HT-29 (cell line): ENCODE measurements around the gene GNLY. TPM values are rescaled to one million over a fixed set of nuclear protein-coding genes. Genes with fewer than 3 reads are reported as not detected.

Source experiments
- DNase-seq: peaks from one replicate; pipeline ENCODE4 v3.0.0-alpha.2; 2015; ENCODE audit warnings: low spot score
- total RNA-seq: library from RNA; depleted of rRNA; stranded (reverse); fragments of >200 nt; shearing (Covaris generic); gene quantifications from 2 replicates; pipeline ENCODE4 v1.2.3, GENCODE V29; 2014

The GNLY gene
- total RNA-seq, 1 experiment from 2014 or later = not detected

GRCh38 chr2:85681776-85682175 lies 12.4 kb upstream of the GNLY start:
- no peak for DNase-seq

GRCh38 chr2:85682378-85682777 lies 11.8 kb upstream of the GNLY start:
- no peak for DNase-seq

- DNase-seq = no peak
These were observed 9.8 kb upstream of the GNLY start for GRCh38 chr2:85684380-85684779.

GRCh38 chr2:85684806-85685205 lies 9.4 kb upstream of the GNLY start:
- DNase-seq = no peak

- DNase-seq = no peak
These were observed 3.2 kb upstream of the GNLY start for GRCh38 chr2:85690932-85691331.

GRCh38 chr2:85692039-85692645 lies 2.0 kb upstream of the GNLY start:
- no peak for DNase-seq

DNA sequence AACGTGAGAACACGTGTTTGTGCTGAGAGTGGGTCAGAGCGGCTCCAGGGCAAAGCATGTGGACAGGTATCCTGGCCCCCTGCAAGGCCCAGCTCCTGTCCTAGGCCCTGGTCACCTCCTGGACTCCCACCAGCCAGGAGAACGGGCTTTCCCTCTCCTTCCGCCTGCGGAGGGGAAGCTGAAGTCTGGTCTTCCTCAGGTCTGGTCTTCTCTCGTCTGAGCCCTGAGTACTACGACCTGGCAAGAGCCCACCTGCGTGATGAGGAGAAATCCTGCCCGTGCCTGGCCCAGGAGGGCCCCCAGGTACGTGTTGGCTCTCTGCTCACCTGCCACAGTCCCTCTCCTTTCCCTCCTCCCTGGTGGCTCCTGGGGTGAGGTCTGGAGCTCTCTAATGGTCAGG lies 963 bp downstream of the GNLY start:
- no peak for DNase-seq

- no peak for DNase-seq
These were observed 1.8 kb downstream of the GNLY start for GRCh38 chr2:85695691-85696668.

GRCh38 chr2:85697096-85697495 lies 2.9 kb downstream of the GNLY start:
- no peak for DNase-seq

- no peak for DNase-seq
These were observed 3.6 kb downstream of the GNLY start for GRCh38 chr2:85697716-85698115.

DNA sequence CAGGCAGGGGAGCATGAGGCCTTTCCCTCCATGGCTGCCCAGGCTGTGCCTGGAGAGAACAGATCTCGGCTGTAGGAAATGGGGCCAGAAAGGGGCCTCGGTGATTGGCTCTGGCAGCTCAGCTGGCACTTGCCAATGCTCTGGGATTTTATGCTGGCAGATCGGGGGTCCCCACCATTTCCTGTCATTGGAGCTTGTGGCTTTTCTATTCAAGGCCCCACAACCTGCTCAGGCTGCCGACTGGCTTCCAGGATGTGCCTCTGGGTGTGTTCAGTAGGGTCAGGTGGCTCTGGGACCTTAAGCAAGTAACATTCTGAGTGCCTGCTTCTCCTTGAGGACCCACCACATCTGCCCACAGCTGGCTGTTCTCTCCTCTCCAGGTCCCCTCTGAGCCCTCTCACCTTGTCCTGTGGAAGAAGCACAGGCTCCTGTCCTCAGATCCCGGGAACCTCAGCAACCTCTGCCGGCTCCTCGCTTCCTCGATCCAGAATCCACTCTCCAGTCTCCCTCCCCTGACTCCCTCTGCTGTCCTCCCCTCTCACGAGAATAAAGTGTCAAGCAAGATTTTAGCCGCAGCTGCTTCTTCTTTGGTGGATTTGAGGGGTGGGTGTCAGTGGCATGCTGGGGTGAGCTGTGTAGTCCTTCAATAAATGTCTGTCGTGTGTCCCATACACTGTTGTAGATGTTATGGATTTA lies 4.2 kb downstream of the GNLY start:
- no peak for DNase-seq

DNA sequence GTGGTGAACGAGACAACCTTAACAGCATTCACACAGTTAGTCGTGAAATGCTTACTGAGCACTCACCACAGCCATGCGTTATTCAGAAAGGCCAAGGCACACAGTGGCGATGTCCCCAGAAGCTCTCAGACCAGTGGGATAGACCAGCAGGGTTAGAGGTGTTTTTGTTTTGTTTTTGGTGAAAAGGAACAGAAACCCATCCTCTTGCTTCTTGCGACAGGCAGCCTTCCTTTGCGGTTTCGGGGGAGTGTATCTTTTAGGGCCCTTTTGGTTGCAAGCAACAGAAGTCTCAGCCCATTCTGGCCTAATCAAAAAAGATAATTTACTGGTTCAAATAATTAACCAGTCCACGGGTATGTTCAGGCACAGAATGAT lies 4.7 kb downstream of the GNLY start:
- no peak for DNase-seq

DNA sequence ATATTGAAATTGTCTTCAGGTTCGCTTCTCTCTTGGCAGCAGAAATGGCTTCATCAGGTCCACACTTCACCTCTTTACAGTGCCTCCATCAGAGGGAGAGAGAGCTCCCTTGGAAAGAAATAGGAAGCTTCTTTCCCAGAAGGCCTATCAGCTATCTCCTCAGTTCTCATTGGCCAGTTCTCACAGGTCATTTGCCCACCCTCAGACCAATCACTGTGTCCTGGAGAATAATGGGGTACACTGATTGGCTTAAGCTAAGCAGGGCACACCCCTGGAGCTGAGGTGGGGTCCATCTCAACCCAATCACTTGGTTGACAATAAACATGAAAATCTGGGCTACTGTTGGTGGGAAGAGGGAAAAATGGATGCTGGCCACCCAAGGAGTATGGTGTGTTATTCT lies 5.2 kb downstream of the GNLY start:
- no peak for DNase-seq

GRCh38 chr2:85702172-85702571 lies 8.0 kb downstream of the GNLY start:
- no peak for DNase-seq

DNA sequence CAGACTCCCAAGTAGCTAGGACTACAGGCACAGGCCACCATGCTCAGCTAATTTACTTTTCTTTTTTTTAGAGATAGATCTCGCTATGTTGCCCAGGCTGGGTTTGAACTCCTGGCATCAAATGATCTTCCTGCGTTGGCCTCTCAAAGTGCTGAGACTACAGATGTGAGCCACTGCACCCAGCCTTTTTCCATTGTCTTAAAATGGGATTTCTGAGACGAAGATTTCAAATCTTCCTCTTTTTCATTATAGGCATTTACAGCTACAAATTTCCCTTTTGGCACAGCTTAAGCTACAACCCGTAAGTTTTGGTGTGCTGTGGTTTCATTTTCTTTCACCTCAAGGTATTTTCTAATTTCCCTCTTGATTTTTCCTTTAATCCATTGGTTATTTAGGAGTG lies 8.6 kb downstream of the GNLY start:
- no peak for DNase-seq

DNA sequence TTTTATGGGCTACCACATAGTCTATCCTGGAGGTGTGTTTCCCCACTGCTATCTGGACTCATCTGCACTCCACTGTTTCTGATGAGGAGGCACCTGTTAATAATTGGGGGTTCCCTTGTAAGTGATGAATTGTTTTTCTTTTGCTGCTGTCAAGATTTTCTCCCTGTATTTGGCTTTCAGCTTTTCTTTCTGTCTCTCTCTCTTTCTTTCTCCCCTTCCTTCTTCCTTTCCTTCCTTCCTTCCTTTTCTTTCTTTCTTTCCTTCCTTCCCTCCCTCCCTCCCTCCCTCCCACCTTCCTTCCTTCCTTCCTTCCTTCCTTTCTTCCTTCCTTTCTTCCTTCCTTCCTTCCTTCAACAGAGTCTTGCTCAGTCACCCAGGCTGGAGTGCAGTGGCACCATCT lies 9.2 kb downstream of the GNLY start:
- no peak for DNase-seq

DNA sequence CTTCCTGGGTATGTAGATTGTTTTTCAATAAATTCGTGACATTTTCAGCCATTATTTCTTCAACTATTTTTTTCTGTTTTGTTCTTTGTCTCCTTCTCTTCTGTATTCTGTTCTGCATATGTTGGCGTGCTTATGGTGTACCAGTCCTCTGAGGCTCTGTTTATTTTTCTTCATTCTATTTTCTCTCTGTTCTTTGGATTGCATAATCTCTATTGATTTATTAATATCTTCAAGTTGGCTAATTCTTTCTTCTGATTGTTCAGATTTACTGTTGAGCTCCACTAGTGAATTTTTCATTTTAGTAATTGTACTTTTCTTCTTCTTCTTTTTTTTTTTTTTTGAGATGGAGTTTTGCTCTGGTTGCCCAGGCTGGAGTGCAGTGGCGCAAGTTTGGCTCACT lies 9.9 kb downstream of the GNLY start:
- DNase-seq = no peak

DNA sequence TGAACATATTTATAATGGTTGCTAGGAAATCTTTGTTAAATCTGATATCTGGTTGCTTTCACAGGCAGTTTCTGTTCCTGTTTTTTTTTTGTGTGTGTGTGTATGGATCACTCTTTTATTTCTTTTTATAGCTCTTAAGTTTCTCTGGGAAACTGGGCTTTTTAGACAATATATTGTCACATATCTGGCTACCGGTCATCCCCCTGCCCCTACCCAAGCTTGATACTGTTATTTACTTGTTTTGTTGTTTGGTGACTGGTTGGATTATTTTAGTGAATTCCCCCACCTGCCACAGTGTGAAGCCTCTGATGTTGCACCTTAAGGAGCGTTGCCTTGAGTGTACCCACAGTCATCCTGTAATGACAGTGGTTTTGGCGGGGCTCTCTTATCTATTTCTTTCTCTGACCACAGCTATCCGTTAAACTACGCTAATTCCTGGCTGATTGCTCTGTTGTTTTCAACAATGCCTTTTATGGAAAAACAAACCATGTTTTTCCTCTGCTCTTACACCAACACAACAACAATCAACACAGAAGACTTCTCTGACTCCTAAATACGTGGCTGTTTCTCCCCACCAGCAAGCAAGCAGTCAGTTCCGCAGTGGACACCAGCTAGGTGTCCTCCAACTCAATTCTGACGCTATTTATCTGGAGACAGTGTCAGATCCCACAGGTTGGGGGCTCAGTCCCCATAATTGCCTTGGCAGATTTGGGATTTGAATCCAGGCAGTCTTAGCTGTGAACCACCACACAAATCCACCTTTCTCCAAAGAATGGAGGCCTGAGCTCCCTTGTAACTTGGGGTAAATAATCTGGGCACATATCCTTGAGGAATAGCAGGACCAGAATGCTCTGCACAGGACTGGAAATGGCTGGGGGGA lies 10.9 kb downstream of the GNLY start:
- DNase-seq = no peak

- no peak for DNase-seq
These were observed 11.5 kb downstream of the GNLY start for GRCh38 chr2:85705680-85706039.

- DNase-seq = no peak
These were observed 11.9 kb downstream of the GNLY start for GRCh38 chr2:85706063-85706462.

- DNase-seq = no peak
These were observed 12.6 kb downstream of the GNLY start for GRCh38 chr2:85706599-85707296.
